ENCODE measurements around the gene SLC1A5. TPM values are rescaled to one million over a fixed set of nuclear protein-coding genes. Genes with fewer than 3 reads are reported as not detected.
"Not testable (repeated sequence)": the region's sequence is repeated elsewhere in the genome, so short reads cannot be mapped to it uniquely, and the experiment has no call there.

SLC1A5 gene
- total RNA-seq, 2 experiments from 2014 or later = 145 to 161 TPM

GRCh38 chr19:46812977-46813838 is 24.8 kb upstream of the SLC1A5 start:
- Histone ChIP-seq H3K36me3 (ENCODE audit: insufficient read depth, low read length) (no peaks in the 10 kb centered on the region), H2AFZ (ENCODE audit: low read length) (no peak overlapping the region), H3K27ac (ENCODE audit: low read depth, low read length, poor library complexity, severe bottlenecking) (no peak overlapping the region), H4K20me1 (ENCODE audit: insufficient read depth, low read length) (no peaks in the 10 kb centered on the region), H3K9me2 (ENCODE audit: insufficient read depth, low read length) (no peaks in the 10 kb centered on the region), H3K4me3 (ENCODE audit: low read depth, low read length, poor library complexity, severe bottlenecking) (no peak overlapping the region), H3K4me1 (ENCODE audit: insufficient read depth, low read length, poor library complexity, severe bottlenecking) (no peaks in the 10 kb centered on the region), H3K79me2 (ENCODE audit: insufficient read depth, low read depth, low read length) (no peaks in the 10 kb centered on the region), H3K4me2 (ENCODE audit: low read length) (no peak overlapping the region), H3K9me3 (ENCODE audit: low read length) (no peaks in the 10 kb centered on the region)
- ChIA-PET POLR2A (no interaction called here), CTCF (ENCODE audit: unreplicated experiment) (no interaction called here)
- intact Hi-C loops (cut with micrococcal nuclease; ENCODE audit: unreplicated experiment) = no loop called here
- DNase-seq (ENCODE audit: low spot score) = no peak
- BruUV-seq (replicated peaks) = no TSS peak
- TF ChIP-seq CTCF (conservative IDR thresholded peaks at IDR 0.05; ENCODE audit: low read length) (no peak), EZH2phosphoT487 (IDR thresholded peaks at IDR 0.05; ENCODE audit: borderline replicate concordance, low read depth, low read length) (no peak)

DNA sequence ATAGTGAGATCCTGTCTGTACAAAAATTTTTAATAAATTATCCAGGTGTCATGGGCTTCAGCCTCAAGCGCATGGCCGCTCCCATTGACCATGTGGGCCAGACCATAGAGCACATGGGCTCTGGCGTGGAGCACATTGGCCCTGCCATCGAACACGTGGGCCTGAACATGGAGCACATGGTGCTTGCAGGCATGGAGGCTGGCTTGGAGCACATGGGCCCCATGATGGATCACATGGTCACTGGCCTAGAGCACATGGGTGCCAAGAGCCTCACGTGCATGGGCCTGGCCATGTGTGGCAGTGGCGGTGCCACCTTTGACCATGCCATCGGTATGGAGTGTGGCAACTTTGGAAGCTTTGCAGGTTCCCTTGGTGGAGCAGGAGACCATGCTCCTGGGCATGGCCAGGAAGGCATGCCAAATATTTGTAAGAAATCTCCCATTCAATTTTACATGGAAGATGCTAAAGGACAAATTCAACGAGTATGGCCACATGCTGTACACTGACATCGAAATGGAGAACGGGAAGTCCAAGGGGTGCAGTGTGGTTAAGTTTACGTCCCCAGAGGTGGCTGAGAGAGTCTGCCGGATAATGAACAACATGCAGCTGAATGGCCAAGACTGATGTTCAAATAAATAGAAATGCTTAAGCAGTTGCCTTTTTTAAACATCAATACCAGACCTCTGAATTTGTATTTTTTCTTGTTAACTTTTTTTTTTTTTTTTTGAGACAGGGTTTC is 21.3 kb upstream of the SLC1A5 start:
- H3K4me3 ChIP-seq (ENCODE audit: low read depth, low read length, poor library complexity, severe bottlenecking) = no peak overlapping the region
- DNase-seq (ENCODE audit: low spot score) = no peak
- TF ChIP-seq CTCF (conservative IDR thresholded peaks at IDR 0.05; ENCODE audit: low read length) = no peak
- no peak for TF ChIP-seq EZH2phosphoT487 (IDR thresholded peaks at IDR 0.05; ENCODE audit: borderline replicate concordance, low read depth, low read length)
- no peak overlapping the region for H2AFZ ChIP-seq (ENCODE audit: low read length)
- ChIA-PET POLR2A (interaction anchor here (0.7 kb wide), 1 partner anchor 61 kb away, joined by 3 read pairs; no protein-coding TSS in a partner anchor), CTCF (ENCODE audit: unreplicated experiment) (no interaction called here)
- H3K36me3 ChIP-seq (ENCODE audit: insufficient read depth, low read length) = no peaks in the 10 kb centered on the region
- no peaks in the 10 kb centered on the region for H3K9me3 ChIP-seq (ENCODE audit: low read length)
- H3K4me1 ChIP-seq (ENCODE audit: insufficient read depth, low read length, poor library complexity, severe bottlenecking) = no peaks in the 10 kb centered on the region
- no peaks in the 10 kb centered on the region for H4K20me1 ChIP-seq (ENCODE audit: insufficient read depth, low read length)
- BruUV-seq (replicated peaks) = no TSS peak
- H3K4me2 ChIP-seq (ENCODE audit: low read length) = no peak overlapping the region
- no peaks in the 10 kb centered on the region for H3K79me2 ChIP-seq (ENCODE audit: insufficient read depth, low read depth, low read length)
- no peaks in the 10 kb centered on the region for H3K9me2 ChIP-seq (ENCODE audit: insufficient read depth, low read length)
- no peak overlapping the region for H3K27ac ChIP-seq (ENCODE audit: low read depth, low read length, poor library complexity, severe bottlenecking)
- intact Hi-C loops (cut with micrococcal nuclease; ENCODE audit: unreplicated experiment) = no loop called here

- H3K9me2 ChIP-seq (ENCODE audit: insufficient read depth, low read length) = no peaks in the 10 kb centered on the region
- no TSS peak for BruUV-seq (replicated peaks)
- no peak overlapping the region for H3K4me2 ChIP-seq (ENCODE audit: low read length)
- intact Hi-C loops (cut with micrococcal nuclease; ENCODE audit: unreplicated experiment) = no loop called here
- CTCF ChIA-PET (ENCODE audit: unreplicated experiment) = no interaction called here
- no peaks in the 10 kb centered on the region for H3K4me1 ChIP-seq (ENCODE audit: insufficient read depth, low read length, poor library complexity, severe bottlenecking)
- H4K20me1 ChIP-seq (ENCODE audit: insufficient read depth, low read length) = no peaks in the 10 kb centered on the region
- H2AFZ ChIP-seq (ENCODE audit: low read length) = no peak overlapping the region
- no peak for TF ChIP-seq CTCF (conservative IDR thresholded peaks at IDR 0.05; ENCODE audit: low read length)
- TF ChIP-seq EZH2phosphoT487 (IDR thresholded peaks at IDR 0.05; ENCODE audit: borderline replicate concordance, low read depth, low read length) = no peak
- H3K36me3 ChIP-seq (ENCODE audit: insufficient read depth, low read length) = no peaks in the 10 kb centered on the region
- no peak for DNase-seq (ENCODE audit: low spot score)
- no peak overlapping the region for H3K27ac ChIP-seq (ENCODE audit: low read depth, low read length, poor library complexity, severe bottlenecking)
- H3K9me3 ChIP-seq (ENCODE audit: low read length) = no peaks in the 10 kb centered on the region
- no peaks in the 10 kb centered on the region for H3K79me2 ChIP-seq (ENCODE audit: insufficient read depth, low read depth, low read length)
- POLR2A ChIA-PET = no interaction called here
- H3K4me3 ChIP-seq (ENCODE audit: low read depth, low read length, poor library complexity, severe bottlenecking) = no peak overlapping the region
These were observed 18.3 kb upstream of the SLC1A5 start for GRCh38 chr19:46806656-46807055.

- H3K36me3 ChIP-seq (ENCODE audit: insufficient read depth, low read length); H3K4me3 ChIP-seq (ENCODE audit: low read depth, low read length, poor library complexity, severe bottlenecking); H3K4me1 ChIP-seq (ENCODE audit: insufficient read depth, low read length, poor library complexity, severe bottlenecking); H3K9me2 ChIP-seq (ENCODE audit: insufficient read depth, low read length); DNase-seq (ENCODE audit: low spot score); BruUV-seq (replicated peaks); H3K27ac ChIP-seq (ENCODE audit: low read depth, low read length, poor library complexity, severe bottlenecking); H3K79me2 ChIP-seq (ENCODE audit: insufficient read depth, low read depth, low read length); H2AFZ ChIP-seq (ENCODE audit: low read length); H3K4me2 ChIP-seq (ENCODE audit: low read length); CTCF ChIA-PET (ENCODE audit: unreplicated experiment); H3K9me3 ChIP-seq (ENCODE audit: low read length); intact Hi-C loops (cut with micrococcal nuclease; ENCODE audit: unreplicated experiment); H4K20me1 ChIP-seq (ENCODE audit: insufficient read depth, low read length): not testable (repeated sequence)
- POLR2A ChIA-PET = interaction anchor here (1.0 kb wide), 1 partner anchor 20 kb away, joined by 3 read pairs; no protein-coding TSS in a partner anchor
These were observed 16.0 kb upstream of the SLC1A5 start for GRCh38 chr19:46804432-46804831.
